Superior temporal gyrus (tissue), 1 donor: Measurements from ENCODE around the gene SUMF1.
"Not testable (repeated sequence)": the region's sequence is repeated elsewhere in the genome, so short reads cannot be mapped to it uniquely, and the experiment has no call there.

Experiments used
- DNase-seq: peaks from one replicate; pipeline ENCODE4 v3.0.0-alpha.2; 2016; ENCODE audit errors: extremely low spot score

Gene SUMF1

DNA sequence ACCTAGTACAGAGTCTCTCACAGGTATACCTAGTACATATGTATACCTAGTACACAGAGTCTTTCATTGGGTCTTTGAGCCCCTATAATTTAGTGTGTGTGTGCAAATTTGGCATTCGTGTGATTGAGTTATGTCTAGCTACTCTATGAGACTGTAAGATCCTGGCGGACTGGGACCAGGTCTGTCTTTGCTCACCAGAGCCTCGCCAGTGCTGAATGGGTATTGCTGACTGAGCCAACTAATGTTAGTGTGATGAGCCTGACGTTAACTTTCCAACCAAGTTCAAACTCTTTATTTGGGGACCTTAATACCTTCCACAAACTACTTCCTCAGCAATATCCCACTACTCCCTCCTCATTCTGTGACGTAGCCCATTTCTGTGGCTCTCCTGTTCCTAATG is 128.3 kb downstream of the SUMF1 start:
- DNase-seq: no peak

DNA sequence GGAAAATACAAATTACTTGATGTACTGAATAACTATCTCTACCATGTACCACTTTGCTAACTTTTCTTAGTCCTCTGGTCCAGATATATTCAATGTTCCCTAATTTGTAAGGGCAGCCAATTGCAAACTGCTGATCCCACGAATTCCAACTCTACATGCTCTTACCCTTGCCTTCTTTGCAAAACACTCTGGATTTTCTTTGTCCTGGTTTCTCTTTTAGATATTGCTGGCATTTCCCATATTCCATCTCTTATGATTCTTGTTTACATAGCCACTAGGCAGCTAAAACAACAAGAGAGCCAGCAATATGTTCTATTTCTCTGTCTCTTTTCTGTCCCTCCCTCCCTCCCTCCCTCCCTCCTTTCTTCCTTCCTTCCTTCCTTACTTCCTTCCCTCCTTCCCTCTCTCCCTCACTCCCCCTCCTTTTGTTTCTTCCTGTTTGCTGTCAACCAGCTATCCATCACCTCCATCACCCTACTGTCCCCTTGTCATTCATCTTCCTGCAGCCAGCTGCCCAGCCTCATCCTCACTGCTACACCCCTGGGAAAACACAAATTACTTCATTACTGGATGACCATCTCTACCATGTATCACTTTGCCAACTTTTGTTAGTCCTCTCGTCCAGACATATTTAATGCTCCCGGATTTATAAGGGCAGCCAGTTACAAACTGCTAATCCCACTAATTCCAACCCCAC is 130.1 kb downstream of the SUMF1 start:
- DNase-seq: no peak

DNA sequence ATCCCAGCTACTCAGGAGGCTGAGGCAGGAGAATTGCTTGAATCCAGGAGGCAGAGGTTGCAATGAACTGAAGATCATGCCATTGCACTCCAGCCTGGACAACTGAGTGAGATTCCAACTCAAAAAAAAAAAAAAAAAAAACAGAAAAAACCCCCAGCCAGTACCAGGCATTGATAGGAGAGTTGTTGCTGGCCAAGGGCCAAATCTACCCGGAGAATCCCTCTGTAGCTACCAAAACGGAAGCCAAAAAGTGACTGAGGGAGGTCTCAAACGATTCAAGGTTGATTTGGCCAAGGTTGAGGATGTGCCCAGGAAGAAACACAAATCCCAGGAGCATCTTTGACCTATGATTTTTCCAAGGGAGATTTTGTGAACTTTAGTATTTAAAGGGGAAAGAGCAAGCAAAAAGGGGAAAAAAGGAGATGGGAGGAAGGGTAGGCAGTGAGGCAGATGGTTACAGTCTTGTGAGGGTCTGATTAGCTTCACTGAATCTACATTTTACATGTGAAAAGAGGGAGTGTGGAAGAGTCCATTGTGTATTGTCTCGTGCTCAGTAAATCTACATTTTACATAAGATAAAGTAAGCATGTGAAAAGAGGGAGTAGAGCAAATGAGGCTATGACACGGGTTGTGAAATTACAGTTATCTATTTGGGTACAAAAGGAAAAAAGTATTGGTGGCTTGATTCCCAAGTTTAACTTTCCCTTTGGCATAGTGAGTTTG is 131.1 kb downstream of the SUMF1 start:
- no peak for DNase-seq

DNA sequence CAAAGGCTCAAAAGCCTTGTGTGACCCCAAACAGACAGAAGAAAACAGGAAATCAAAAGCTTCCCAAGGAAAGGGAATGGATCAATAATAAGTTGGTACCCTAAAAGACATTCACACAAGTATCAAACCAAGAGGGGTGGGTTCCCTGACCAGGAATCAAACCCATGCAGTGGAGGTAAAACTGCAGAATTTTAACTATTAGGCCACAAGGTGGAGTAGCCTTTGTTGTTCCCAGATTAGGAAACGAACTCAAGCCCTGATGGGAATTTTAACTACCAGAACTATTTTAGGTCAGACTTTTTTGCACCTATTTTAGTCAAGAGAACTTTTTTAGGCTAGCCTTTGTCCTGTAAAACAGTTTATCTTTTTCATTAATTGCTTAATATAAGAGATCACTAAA is 132.5 kb downstream of the SUMF1 start:
- no peak for DNase-seq

DNA sequence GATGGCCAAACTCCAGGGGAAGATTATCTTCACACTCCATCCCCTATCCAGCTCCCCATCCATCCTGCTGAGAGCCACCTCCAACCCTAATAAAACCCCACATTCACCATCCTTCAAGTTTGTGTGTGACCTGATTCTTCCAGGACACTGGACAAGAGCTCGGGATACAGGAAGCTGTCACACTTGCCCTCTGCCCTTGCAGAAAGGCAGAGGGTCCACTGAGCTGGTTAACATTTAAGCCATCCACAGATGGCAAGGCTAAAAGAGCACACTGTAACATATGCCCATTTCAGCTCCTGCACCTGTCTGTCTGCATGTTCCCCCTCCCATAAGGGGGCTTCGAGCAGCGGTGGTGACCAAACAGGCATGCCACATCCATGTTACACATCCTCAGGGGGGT is 134.1 kb downstream of the SUMF1 start:
- no peak for DNase-seq

DNA sequence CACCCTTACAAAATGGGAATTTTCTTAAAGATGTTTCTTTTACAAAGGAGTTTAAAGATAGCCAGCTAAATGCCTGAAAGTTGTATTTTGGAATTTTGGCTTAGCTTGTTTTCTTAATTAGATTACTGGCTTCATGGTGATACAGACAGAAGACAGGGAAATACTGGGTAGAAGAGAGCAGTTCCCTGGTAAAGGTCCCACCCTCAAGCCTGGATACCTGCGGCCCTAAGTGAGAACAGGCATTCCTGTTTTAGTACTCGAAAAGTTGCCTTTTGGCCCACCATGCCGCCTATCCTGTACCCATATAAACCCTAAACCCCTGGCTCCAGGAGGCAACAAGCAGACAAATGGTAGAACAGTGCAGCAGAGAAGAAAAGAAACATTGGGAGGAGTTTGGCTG is 134.5 kb downstream of the SUMF1 start:
- DNase-seq: no peak

DNA sequence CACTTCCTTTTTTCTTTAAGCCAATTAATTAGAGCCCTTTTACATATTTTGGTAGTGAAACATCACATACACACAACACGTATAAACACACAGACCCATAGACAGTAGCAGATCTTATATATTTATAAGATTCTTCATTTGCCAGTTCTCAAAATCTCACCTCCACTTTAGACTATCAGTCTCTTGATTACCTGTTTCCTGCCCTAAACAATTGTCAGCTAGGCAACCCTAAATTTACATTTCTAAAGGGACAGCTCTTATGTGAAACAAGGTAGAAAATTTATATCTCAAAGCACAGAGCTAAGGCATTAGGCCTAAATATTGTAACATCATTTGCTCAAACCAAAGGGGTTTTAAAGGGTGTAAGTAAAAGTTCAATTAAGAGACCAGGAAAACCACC is 135.0 kb downstream of the SUMF1 start:
- no peak for DNase-seq

DNA sequence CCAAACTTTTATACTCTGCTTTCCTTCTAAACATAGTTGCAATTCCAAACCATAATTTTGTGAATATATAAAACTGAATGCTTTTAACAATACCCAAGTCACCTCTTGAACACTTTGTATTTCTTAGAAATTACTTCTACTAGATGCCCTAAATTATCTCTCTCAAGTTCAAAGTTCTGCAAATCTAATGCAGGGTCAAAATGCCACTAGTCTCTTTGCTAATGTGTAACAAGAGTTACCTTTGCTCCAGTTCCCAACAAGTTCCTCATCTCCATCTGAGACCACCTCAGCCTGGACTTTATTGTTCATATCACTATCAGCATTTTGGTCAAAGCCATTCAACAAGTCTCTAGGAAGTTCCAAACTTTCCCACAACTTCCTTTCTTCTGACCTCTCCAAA is 137.3 kb downstream of the SUMF1 start:
- not testable (repeated sequence) for DNase-seq

DNA sequence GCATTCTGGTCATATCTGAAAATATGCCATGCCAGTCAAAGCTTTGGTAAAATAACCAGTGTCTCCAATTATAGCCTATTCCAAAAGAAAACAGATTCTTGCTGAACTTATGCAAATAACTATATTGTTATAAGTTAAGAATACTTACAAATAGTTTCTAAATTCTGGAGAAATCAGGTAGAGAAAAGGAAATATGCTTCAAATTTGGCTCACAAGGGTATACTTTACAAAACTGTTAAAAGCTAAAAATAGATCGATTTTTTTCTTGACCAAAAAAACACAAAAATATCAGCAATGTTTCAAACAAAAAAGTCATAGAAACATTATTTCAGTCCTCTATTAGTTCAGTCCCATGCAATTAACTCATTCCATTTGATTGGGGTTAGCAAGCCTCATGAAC is 140.2 kb downstream of the SUMF1 start:
- DNase-seq: no peak

DNA sequence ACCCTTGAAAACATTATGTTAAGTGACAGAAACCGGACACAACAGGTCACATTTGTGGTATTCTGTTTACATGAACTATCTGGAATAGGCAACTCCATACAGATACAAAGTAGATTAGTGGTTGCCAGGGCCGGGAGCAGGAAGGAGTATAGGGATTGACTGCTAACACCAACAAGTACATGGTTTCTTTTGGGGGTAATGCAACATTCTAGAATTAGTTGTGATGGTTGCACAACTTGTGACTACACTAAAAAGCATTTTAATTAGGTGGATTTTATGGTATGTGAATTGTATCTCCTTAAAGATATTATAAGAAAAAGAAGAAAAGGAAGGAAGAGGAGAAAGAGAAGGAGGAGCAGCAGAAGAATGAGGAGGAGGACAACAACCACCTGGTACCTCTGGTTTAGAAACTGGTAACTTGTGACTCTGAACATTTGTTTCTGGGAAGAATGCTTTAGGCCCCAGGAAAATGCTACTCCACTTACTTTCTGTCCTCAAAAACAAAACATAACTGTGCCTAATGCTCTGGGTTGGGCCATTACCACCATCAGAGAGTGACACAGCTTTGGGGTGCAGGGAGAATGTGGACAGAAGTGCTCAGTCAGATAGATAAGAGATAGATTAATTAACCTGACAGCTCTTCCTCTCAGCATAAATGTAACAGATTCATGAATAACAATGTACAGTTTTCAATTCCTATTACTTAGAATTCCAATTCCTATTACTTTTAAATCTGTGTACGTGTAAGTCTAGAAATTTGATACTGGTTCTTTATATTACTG is 143.6 kb downstream of the SUMF1 start:
- DNase-seq: no peak

DNA sequence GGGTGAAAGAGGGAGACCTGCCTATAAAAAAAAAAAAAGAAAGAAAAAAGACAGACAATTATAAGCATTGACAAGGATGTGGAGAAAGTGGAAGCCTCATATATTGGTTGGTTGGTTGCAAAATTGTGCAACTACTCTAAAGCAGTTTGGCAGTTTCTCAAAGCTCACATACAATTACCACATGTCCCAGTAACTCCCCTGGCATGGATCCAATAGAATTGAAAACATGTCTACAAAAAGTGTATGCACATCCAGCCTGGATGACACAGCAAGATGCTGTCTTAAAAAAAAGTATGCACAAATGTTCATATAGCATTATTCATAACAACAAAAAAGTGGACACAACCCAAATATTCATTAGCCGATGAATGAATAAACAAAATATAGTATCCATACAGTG is 144.4 kb downstream of the SUMF1 start:
- DNase-seq: no peak

DNA sequence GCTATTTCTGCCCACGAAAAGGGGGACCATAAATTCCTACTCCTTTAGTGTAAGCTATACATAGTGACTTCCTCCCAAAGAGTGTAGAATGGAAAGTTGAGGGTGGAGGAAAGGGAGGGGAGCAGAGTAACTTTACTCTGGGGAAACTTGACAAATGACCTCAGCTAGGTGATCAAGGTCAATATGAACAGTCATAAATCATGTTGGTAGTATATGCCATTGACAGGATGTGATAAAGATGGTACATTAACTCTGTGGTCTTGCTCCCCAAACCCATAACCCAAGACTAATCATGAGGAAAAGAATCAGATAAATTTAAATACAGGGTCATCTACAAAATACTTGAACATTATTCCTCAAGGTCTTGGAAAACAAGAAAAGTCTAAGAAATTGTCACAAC is 145.3 kb downstream of the SUMF1 start:
- no peak for DNase-seq

DNA sequence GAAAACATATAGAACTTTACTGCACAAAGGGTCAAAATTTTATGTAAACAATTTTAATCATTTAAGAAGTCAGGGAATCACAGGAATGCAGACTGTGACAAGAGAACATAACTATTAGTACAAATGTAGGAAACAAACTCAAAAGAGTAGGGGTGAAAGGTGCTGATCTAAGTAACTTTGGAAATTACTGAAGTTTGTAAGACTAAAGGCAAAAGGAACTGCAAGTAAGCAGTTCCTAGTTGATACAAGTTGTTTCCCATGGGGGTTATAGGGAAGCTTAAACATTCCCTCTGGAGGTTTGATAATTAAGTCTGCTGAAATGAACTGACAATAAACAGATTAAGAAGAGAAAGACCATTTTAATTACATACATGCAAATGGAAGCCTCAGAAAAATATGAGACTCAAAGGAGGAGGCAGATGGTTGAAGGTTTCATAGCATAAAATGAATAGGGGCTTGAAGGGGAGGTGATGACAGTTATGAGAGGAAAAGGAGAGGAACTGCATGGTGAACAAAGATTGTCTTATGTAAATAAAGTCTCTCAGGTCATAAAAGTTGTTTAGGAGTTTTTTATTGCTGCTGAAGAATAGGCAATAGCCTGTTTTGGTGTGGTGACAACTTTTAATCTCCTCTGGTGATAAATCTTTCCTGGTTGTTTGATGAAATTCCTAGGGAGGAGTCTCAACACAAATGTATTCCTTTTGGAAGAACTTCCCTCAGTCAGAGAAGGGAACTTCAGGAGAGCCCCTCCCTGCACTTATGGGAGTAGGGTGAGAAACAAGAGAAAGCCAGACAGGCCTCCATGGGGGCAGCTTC is 146.8 kb downstream of the SUMF1 start:
- no peak for DNase-seq

DNA sequence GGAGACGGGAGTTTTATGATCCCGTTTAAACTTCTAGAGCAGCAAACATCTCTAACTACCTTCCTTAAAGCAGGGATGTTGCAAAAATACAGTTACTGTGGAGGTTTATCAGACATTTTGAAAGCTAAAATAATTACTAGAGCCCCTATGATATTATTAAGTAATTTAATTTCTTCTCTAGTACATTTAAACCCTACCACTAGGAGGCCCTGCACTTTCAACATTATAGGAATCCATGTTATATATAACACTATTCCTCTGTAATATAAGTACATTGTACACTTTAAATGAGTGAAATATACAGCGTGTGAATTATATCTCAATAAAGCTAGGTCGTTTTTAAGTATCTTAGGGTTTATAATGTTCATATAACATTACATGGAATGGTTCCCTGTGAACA is 152.4 kb downstream of the SUMF1 start:
- no peak for DNase-seq

DNA sequence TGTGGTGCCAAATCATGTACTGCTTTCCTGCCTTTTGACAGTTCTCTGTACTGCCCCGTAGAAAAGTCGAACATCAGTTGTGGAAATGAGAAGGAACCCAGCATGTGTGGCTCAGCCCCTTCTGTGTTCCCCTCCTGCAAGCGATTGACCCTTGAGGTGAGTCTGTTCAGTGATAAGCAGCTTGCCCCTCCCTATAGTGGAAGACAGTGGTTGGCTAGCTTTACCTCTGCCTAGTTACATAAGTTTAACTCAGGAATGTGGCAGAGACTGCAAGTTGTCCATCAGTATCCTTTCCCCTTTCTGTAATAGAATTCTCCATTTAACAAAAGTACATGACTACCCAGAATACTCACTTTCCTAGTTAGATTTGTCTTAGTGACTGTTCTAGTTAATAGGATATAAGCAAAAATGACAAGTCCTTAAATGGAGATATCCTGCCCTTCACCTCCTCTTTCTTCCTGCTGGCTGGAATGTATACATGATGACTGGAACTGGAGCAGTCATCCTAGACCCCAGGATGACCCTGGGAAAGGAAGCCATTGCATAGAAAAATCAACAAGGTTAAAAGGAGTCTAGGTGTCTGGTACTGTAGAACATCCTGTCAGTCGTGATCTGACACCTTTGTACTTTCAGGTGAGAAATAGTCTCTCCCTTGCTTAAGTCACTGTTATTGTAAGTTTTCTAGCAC is 153.3 kb downstream of the SUMF1 start:
- no peak for DNase-seq

DNA sequence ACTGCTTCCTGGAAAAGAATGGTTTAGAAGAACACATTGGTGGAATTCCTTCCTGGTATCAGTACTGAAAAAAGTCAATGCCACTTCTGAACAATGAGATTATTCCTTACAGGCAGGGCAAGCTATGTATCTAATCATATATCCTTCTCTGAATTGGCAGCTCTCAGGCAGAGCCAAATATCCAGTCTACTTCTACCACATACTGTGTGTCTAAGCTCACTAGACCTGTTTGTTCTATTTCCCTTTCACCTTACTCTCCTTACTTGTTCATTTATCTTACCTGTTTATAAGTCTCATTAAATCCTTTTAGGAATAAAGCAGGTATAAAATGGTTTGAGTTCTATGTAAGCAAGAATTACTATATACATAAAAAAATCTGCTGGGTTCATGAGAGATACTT is 155.6 kb downstream of the SUMF1 start:
- no peak for DNase-seq
